ENCODE data around the gene HS3ST6. TPM values are rescaled to one million over a fixed set of nuclear protein-coding genes. Genes with fewer than 3 reads are reported as not detected.

The HS3ST6 gene
- total RNA-seq, 1 experiment from 2014 or later = not detected

DNA sequence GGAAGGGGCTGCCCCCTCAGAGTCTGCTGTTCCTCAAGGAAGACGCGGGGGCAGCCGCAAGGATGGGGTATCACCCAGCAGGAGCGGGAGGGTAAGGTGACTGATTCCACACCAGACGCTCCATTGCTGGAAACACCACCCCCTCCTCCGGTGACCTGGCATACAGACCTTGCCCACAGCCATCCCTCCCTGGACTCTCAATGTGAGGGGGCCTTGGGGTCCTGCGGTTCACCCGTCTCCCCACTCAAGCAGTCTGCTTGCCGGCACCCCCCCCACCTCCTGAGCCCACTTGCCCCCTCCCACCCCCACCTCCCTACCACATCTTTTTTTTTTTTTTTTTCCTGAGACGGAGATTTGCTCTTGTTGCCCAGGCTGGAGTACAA lies 12.1 kb upstream of the HS3ST6 start:
- CTCF ChIA-PET = no interaction called here
- TF ChIP-seq ZFX (IDR thresholded peaks at IDR 0.05) = no peak
- TF ChIP-seq EZH2phosphoT487 (IDR thresholded peaks at IDR 0.05; ENCODE audit: borderline replicate concordance) = no peak
- TF ChIP-seq, protein P1, sequence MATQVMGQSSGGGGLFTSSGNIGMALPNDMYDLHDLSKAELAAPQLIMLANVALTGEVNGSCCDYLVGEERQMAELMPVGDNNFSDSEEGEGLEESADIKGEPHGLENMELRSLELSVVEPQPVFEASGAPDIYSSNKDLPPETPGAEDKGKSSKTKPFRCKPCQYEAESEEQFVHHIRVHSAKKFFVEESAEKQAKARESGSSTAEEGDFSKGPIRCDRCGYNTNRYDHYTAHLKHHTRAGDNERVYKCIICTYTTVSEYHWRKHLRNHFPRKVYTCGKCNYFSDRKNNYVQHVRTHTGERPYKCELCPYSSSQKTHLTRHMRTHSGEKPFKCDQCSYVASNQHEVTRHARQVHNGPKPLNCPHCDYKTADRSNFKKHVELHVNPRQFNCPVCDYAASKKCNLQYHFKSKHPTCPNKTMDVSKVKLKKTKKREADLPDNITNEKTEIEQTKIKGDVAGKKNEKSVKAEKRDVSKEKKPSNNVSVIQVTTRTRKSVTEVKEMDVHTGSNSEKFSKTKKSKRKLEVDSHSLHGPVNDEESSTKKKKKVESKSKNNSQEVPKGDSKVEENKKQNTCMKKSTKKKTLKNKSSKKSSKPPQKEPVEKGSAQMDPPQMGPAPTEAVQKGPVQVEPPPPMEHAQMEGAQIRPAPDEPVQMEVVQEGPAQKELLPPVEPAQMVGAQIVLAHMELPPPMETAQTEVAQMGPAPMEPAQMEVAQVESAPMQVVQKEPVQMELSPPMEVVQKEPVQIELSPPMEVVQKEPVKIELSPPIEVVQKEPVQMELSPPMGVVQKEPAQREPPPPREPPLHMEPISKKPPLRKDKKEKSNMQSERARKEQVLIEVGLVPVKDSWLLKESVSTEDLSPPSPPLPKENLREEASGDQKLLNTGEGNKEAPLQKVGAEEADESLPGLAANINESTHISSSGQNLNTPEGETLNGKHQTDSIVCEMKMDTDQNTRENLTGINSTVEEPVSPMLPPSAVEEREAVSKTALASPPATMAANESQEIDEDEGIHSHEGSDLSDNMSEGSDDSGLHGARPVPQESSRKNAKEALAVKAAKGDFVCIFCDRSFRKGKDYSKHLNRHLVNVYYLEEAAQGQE (IDR thresholded peaks at IDR 0.05; ENCODE audit: low read depth) = no peak
- TF ChIP-seq SRF (IDR thresholded peaks at IDR 0.05; ENCODE audit: low read depth) = no peak
- no peak for DNase-seq (ENCODE audit: low read depth, low spot score)
- Histone ChIP-seq H3K9me2 (ENCODE audit: insufficient read depth) (no peaks in the 10 kb centered on the region), H2AFZ (ENCODE audit: low read depth, low read length, poor library complexity, severe bottlenecking) (no peak overlapping the region), H3K36me3 (ENCODE audit: control insufficient read depth in 1 of 2, insufficient read depth in 2 of 2, low read length in 2 of 2) (no peaks in the 10 kb centered on the region), H3K9ac (ENCODE audit: low read length) (no peak overlapping the region), H3K4me1 (ENCODE audit: control insufficient read depth in 1 of 2, insufficient read depth in 2 of 2, low read length in 2 of 2) (peaks cover 17 to 27% of the 10 kb centered on the region in 2 experiments), H3K79me2 (ENCODE audit: insufficient read depth, low read length) (no peaks in the 10 kb centered on the region), H3K9me3 (ENCODE audit: control insufficient read depth in 1 of 2, insufficient read depth in 1 of 2, low read depth in 1 of 2, low read length in 2 of 2) (no peaks in the 10 kb centered on the region), H3K4me3 (replicated peaks in 1 of 2; ENCODE audit: low read depth in 1 of 2, low read length in 2 of 2) (no peak overlapping the region), H3K27ac (ENCODE audit: low read depth, low read length) (no peak overlapping the region), H3K27me3 (ENCODE audit: insufficient read depth, low read length) (no peaks in the 10 kb centered on the region), H3K4me2 (ENCODE audit: low read length) (no peak overlapping the region), H4K20me1 (ENCODE audit: insufficient read depth) (no peaks in the 10 kb centered on the region)
- BruUV-seq (replicated peaks) = no TSS peak
- RAD21 ChIA-PET (ENCODE audit: low non-redundant PET in 1 of 2, low total read pairs in 2 of 2, uncharacterized antibody in 2 of 2, unreplicated experiment in 2 of 2) = no interaction called here
- POLR2A ChIA-PET = no interaction called here
- intact Hi-C loops (cut with micrococcal nuclease) = no loop called here
- ATAC-seq = no peak
